ENCODE results near the gene MUC5B.
"Not testable (repeated sequence)": the region's sequence is repeated elsewhere in the genome, so short reads cannot be mapped to it uniquely, and the experiment has no call there.

MUC5B gene

DNA sequence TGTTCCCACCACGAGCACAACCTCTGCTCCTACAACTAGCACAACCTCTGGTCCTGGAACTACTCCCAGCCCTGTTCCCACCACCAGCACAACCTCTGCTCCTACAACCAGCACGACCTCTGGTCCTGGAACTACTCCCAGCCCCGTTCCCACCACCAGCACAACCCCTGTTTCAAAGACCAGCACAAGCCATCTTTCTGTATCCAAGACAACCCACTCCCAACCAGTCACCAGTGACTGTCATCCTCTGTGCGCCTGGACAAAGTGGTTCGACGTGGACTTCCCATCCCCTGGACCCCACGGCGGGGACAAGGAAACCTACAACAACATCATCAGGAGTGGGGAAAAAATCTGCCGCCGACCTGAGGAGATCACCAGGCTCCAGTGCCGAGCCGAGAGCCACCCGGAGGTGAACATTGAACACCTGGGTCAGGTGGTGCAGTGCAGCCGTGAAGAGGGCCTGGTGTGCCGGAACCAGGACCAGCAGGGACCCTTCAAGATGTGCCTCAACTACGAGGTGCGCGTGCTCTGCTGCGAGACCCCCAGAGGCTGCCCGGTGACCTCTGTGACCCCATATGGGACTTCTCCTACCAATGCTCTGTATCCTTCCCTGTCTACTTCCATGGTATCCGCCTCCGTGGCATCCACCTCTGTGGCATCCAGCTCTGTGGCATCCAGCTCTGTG lies 30.9 kb upstream of the MUC5B start:
- DNase-seq, result not testable (repeated sequence)

GRCh38 chr11:1192741-1193325 lies 30.0 kb upstream of the MUC5B start:
- no peak for DNase-seq

DNA sequence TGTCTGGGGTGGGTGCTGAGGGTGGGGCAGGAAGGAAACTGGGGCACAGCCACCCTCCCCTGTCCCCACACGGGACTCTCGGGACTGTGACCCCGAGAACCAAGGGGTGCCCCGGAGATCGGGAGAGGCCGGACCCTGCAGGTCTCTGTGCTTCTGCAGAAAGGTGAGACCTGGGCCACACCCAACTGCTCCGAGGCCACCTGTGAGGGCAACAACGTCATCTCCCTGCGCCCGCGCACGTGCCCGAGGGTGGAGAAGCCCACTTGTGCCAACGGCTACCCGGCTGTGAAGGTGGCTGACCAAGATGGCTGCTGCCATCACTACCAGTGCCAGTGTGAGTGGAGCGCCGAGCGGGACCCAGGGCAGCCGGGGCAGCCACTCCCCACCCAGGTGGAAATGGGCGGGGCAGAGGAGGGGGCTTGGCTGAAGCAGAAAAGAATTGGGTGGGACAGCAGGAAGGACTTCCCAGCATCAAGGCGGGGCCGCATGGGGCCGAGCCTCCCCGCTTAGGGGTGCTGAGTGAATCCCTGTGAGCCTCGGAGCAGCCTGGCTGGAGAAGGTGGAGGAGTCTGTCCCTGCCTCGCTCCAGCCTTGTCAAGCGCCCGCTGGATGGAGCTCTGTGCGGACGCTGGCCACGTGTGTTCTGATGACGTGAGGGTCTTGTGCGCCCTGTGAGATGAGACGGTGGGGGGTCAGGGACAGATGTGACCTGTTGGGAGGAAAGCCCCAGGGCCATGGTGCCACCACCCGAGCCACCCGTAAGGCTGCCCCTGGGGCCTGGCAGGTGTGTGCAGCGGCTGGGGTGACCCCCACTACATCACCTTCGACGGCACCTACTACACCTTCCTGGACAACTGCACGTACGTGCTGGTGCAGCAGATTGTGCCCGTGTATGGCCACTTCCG lies 29.3 kb upstream of the MUC5B start:
- DNase-seq, result no peak

DNA sequence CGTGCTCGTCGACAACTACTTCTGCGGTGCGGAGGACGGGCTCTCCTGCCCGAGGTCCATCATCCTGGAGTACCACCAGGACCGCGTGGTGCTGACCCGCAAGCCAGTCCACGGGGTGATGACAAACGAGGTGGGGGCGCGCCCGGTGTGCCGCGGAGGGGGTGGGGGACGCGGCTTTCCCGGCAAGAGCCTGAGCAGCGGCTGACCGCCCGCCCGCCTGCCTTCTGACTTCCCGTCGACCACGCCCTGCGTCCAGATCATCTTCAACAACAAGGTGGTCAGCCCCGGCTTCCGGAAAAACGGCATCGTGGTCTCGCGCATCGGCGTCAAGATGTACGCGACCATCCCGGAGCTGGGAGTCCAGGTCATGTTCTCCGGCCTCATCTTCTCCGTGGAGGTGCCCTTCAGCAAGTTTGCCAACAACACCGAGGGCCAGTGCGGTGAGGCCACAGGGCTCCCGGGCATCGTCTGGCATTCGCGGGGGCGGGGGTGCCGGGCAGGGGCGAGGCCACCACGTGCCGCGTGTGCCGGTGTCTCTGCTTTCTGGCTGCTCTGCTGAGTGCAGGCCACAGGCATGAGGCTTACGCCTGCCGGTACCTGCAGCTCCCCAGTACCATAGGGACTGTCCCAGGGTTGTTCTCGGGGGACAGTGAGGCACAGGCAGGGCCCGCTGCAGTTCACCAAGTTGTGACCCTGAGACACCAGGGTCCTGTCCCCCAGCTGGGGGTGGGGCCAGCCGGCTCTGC lies 28.5 kb upstream of the MUC5B start:
- DNase-seq, result no peak

- no peak for DNase-seq
Measured at GRCh38 chr11:1194977-1195681, 27.7 kb upstream of the MUC5B start.

GRCh38 chr11:1195682-1196515 lies 27.0 kb upstream of the MUC5B start:
- no peak for DNase-seq

- DNase-seq, result no peak
Measured at GRCh38 chr11:1196516-1197391, 26.1 kb upstream of the MUC5B start.

DNA sequence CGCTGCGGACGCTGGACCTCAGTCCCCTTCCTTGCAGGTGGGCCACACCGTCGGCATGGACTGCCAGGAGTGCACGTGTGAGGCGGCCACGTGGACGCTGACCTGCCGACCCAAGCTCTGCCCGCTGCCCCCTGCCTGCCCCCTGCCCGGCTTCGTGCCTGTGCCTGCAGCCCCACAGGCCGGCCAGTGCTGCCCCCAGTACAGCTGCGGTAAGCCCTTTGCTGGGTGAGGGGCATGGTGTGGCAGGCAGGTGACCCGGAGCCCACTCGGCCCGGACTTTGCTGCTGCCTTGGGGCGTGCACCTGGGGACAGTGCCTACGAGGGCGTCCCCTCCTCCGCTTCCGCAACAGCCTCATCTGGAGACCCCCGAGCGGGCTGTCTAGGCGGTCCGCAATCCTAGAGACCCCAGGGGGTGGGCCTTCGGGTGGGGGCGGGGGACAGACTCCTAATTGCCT lies 25.4 kb upstream of the MUC5B start:
- no peak for DNase-seq

DNA sequence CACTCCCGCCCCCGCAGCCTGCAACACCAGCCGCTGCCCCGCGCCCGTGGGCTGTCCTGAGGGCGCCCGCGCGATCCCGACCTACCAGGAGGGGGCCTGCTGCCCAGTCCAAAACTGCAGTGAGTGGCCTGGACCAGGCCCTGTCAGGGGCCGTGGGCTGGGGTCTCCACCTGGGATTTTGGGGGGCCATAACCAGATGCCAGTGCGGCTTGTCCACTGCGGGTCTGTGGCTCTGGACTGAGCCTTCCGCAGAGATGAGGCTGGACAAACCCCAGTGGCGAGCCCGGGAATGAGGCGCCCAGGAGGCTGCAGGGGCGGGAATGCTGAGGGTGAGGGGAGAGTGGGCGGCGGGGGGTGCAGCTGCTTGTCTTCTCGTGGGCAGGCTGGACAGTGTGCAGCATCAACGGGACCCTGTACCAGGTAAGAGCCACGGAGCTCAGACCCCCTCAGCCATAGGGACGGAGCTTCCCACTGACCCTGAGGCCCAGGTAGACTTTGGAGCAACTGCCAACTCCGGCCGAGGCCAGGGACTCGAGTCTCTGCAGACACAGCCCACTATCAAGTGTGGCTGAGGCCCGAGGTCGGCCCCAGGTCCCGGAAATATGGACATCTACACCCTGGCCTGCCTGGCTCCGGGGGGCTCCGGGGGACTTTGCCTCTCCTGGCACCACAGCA lies 24.8 kb upstream of the MUC5B start:
- no peak for DNase-seq

DNA sequence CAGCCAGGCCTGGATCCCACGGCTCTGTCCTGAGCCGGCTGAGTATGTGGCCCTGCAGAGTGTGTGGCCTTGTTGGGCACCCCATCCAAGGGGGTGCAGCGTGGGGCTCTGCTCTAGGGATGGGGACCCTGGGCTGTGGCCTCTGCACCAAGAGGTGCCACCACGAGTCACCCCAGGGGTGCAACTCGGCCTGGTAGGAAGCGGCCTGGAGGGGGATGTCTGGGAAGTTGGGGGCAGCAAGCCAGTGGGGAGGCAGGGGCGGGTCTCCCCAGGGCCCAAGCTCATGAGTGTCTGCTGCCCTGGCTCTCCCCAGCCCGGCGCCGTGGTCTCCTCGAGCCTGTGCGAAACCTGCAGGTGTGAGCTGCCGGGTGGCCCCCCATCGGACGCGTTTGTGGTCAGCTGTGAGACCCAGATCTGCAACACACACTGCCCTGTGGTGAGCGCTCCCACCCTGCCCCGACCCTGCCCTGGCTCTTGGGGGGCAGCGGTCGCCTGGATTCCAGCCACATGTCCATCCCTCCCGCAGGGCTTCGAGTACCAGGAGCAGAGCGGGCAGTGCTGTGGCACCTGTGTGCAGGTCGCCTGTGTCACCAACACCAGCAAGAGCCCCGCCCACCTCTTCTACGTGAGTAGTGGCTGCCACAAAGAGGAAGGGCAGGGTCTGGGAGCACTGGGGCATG lies 24.2 kb upstream of the MUC5B start:
- no peak for DNase-seq

GRCh38 chr11:1199241-1199750 lies 23.6 kb upstream of the MUC5B start:
- no peak for DNase-seq

DNA sequence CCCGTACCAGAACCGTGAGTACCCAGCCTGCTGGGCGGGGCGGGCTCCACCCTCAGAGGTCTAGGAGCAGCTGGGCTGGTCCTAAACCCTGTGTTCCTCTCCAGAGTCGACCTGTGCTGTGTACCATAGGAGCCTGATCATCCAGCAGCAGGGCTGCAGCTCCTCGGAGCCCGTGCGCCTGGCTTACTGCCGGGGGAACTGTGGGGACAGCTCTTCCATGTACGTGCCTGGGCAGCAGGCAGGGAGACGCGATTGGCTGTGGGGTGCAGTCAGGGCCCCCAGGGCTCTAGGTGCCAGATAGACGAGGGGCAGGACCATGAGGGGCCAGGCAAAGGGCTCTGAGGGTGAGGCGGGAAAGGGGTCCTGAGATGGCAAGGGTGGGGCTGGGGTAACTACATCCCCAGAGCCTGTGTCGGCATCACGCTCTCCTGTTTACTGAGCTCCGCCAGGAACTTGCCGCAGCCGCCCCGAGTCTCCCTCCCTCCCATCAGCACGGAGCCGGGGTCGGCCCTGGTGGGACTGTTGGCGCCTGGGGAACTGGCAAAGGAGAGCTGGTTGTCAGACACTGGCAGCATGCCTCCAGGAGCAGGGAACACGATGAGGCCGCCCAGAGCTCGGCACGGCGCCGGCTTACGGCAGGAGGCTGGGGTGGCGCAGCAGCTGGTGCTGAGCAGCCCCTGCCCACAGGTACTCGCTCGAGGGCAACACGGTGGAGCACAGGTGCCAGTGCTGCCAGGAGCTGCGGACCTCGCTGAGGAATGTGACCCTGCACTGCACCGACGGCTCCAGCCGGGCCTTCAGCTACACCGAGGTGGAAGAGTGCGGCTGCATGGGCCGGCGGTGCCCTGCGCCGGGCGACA lies 22.9 kb upstream of the MUC5B start:
- no peak for DNase-seq

DNA sequence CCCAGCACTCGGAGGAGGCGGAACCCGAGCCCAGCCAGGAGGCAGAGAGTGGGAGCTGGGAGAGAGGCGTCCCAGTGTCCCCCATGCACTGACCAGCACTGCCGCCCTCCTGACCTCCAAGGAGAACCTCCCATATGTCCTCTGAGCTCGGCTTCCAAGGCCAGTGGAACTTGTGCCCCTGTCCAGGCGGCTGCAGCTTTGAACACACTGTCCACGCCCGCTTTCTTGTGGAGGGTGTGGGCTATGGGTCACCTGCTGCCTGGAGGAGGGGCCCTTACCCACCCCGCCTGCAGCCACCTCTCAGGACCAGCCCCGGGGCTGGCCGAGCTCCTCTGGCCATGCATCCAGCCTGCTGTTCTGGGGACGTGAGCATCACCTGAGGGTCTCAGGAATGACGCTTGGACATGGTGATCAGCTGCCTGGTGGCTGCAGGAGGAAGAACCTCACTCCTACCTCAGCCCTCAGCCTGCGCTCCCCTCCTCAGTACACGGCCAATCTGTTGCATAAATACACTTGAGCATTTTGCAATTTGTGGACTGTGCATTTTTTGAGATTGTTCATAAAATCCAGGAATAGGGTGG lies 22.2 kb upstream of the MUC5B start:
- no peak for DNase-seq

- no peak for DNase-seq
Measured at GRCh38 chr11:1201395-1202153, 21.3 kb upstream of the MUC5B start.

DNA sequence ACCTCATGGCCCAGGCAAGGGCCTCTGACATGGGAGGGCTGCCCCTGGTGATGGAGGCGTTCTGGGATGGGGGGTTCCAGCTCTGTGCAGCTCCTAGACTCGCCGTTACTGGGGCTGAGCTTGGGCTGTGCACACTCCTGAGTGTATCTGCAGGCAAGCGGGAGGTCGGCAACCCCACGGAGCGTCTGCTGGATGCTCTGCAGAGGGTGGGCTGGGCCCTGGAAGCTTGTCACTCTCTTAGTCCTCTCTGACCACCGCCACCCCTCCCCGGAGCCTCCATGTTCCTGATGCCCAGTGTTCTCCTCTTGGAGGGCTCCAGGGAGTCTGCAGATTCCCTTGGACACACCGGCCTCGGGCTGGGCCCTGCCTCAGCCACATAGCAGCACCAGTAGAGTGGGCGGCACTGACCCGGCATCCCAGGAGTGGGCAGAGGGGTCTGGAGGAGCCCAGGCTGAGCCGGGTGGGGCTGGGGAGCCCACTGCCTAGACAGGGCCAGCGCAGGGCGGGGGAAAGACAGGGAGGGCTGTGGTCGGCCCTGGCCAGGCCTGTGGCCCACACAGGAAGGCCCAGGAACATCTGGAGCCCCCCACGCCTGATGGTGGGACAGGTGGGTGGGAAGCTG lies 20.6 kb upstream of the MUC5B start:
- no peak for DNase-seq

DNA sequence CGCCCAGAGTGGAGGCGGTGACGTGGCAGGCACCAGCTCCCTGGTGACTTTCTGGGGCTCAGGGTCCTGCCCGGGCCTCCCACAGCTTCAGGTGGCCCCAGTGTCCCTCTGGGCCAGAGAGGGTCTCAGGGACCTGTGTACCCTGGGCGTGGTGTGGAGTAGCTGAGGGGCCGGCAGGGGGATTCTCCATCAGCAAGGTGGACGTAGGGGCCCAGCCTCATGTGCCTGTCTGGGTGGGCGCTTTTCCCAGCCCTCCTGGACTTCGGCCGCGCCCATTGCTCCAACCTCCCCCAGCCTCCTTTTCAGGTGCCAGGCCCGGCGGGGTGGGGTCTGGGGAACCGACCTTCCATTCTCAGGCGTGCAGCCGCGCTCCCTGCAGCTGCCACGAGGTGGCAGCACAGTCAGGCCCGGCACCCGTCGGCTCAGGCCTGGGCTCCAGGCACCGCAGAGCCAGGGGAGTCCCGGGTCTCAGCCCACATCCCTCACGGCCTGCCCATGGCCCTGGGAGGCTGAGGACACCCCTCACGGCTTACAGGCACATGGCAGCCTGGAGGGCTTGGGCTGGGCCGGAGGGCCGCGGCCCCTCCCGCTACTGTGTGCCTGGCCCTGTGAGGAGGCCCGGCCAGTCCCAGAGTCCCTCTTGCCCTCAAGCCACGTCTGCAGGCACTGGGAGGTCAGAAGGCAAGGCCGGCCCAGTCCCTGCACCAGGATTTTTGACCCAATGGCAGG lies 19.9 kb upstream of the MUC5B start:
- DNase-seq, result no peak
